ENCODE results near the gene LDHAL6A.
"Not testable (repeated sequence)": the region's sequence is repeated elsewhere in the genome, so short reads cannot be mapped to it uniquely, and the experiment has no call there.

The LDHAL6A gene

DNA sequence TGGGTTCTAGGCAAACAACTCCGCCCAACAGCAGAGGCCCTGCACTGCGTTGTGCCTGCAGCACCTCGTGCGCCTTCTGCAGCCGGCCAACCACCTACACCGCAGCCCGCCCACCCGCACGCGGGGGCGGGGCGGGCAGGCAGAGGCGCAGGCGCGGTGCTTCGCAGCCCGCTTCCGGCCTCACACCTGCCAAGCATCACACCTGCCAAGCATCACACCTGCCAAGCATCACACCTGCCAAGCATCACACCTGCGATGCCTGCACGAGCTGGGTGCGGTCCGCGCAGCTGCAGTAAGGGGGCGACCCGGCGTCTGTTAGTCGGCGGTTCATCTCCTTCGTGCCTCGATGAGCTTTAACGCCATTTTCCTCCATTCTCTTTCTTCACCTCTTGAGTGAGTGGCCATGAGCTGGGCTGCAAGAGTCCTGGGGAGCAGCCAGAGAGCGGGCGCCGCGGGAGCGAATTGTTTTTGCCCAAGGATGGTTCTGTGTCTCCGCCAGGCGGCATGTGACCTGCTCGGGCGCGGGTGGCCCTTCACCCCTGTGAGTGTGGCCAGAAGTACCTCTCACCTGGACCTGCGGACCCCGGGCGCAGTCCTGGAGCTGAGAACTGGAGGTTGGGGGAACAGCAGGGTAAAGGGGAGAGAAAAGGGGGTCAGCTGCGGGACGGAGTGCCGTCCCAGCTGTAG lies at the start of gene LDHAL6A:
Gene LDHAL6A (plus strand): TSS at position 171 of the 687 bp plus-strand sequence. CDS start 825 bp downstream, outside the sequence.
- no peak for DNase-seq (ENCODE audit: low read depth)

- DNase-seq (ENCODE audit: low read depth): not testable (repeated sequence)
These were observed 48.3 kb upstream of the LDHAL6A start for GRCh38 chr11:18407400-18407799.

DNA sequence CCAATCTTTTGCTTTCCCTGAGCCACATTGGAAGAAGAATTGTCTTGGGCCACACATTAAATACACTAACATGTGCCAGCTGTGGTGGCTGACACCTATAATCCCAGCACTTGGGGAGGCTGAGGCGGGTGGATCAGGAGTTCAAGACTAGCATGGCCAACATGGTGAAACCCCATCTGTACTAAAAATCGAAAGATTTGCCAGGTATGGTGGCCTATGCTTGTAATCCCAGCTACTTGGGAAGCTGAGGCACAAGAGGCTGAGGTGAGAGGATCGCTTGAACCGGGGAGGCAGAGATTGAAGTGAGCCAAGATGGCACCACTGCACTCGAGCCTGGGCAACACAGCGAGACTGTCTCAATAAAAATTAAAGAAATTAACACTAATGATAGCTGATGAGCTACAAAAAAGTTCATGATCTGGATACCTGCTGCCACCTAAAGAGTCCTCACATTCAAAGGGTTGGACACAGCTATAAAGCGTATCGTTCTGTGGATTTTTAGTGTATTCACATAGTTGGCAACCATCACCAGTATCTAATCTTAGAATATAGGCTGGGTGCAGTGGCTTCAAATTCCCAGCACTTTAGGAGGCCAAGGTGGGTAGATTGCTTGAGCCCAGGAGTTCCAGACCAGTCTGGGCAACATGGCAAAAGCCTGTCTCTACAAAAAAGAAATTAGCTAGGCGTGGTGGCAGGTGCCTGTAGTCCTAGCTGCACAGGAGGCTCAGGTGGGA lies 46.9 kb upstream of the LDHAL6A start:
- no peak for DNase-seq (ENCODE audit: low read depth)

DNA sequence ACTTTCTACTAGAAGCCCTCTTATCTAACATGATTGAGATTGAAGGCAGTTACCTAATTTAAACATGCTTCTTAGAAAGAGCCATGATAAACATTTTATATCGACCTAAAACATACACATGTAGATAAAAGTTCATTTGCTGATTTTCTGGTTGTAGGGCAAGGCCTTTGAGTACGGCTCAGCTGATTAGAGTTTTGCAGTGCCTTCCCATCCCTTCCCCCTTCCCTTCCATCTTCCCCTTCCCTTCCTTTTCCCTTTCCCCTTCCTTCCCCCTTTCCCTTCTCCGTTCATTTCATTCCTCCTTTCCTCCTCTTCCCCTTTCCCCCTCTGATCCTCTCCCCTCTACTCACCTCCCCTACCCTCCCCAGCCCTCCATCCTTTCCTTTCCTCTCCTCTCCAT lies 39.2 kb upstream of the LDHAL6A start:
- no peak for DNase-seq (ENCODE audit: low read depth)

DNA sequence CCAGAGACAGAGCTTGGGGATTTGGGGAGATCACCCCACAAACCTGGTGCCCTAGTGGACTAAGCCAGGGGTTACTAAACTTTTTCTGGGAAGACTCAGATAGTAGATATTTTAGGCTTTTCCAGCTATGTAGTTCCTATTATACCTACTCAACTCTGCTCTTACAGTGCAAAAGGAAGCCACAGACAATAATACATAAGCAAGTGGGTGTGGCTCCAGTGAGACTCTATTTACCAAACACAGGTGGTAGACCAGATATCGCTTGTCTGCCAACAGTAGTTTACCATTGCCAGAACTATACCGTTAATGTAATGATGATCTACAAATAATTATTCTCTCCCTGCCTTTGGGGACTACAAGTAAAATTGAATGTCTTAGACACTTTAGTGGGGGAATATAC lies 36.6 kb upstream of the LDHAL6A start:
- DNase-seq (ENCODE audit: low read depth): no peak

- DNase-seq (ENCODE audit: low read depth): no peak
These were observed 35.6 kb upstream of the LDHAL6A start for GRCh38 chr11:18420067-18420466.

DNA sequence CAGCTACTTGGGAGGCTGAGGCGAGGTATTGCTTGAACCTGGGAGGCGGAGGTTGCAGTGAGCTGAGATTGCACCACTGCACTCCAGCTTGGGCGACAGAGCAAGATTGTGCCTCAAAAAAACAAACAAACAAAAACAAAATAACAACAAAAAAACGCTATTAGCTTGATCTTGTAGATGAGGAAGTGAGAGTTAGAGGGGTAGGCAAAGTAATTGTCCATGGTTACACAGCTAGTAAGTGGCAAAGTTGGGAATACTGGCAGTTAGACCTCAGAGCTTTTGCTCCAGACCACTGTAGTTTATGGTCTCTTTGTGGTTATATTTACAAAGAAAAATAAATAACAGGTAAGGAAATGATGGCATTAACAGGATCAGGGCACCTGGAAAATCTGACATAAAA lies 28.4 kb upstream of the LDHAL6A start:
- no peak for DNase-seq (ENCODE audit: low read depth)

- DNase-seq (ENCODE audit: low read depth): no peak
These were observed 26.3 kb upstream of the LDHAL6A start for GRCh38 chr11:18429332-18429731.

- no peak for DNase-seq (ENCODE audit: low read depth)
These were observed 17.0 kb upstream of the LDHAL6A start for GRCh38 chr11:18438691-18439090.

DNA sequence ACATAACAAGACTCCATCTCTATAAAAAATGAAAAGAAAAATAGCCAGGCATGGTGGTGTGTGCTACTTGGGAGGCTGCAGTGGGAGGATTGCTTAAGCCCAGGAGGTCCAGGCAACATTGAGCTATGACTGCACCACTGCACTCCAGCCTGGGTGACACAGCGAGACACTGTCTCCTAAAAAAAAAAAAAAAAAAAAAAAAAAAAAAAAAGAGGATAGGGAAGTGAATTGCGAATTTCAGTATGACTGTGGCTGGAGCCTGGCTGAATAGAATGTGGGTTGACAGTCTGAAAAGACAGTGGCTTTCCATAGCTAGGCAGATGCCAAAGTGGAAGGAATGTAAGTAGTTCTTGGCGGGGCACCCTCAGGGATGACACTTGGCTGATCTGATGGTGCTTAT lies 6.4 kb upstream of the LDHAL6A start:
- DNase-seq (ENCODE audit: low read depth): no peak

DNA sequence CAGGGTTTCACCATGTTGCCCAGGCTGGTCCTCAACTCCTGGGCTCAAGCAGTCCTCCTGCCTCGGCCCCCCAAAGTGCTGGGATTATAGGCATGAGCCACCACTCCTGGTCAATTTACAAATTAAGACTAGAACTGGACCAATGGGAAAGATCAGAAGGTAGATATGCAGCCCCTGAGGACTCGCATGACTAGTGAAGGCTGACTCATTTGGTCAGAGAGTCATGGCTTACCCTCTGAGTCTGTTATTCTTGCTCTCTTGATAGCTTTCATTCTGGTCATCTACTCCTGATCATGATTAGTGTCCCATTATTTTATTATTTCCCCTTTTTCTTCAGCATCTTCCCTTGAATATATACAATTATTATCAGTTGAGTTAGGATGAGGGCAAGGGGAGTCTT lies 2.7 kb upstream of the LDHAL6A start:
- DNase-seq (ENCODE audit: low read depth): no peak

DNA sequence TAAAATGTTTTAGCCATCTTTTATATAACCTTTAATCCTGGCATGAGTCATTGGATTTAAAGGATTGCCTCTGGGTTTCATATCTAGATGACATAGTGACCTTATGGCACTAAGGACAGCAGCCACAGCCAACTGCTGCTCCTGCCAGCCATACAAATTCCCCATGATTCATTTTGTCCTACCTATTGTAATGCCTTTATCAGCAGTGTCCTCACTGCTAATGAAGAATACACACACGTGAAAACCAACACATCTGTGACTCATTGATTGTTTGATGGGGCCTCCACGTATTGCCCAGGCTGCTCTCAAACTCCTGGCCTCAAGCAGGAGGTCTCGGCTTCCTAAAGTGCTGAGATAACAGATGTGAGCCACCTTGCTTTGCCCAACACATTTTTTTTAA lies 1.8 kb downstream of the LDHAL6A start:
- DNase-seq (ENCODE audit: low read depth): no peak

DNA sequence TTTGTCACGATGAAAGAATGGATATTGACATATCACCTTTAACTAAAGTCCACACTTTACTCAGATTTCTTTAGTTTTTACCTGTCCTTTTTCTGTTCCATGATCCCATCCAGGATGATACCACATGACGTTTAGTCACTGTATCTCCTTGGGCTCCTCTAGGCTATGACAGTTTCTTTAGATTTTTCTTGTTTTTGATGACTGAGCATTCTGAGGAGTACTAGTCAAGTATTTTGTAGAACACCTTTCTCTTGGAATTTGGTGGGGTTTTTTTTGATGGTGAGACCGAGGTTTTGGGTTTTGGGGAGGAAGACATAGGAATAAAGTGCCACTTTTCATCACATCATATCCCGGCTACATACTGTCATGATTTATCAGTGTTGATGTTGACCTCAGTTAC lies 4.0 kb downstream of the LDHAL6A start:
- DNase-seq (ENCODE audit: low read depth): no peak

DNA sequence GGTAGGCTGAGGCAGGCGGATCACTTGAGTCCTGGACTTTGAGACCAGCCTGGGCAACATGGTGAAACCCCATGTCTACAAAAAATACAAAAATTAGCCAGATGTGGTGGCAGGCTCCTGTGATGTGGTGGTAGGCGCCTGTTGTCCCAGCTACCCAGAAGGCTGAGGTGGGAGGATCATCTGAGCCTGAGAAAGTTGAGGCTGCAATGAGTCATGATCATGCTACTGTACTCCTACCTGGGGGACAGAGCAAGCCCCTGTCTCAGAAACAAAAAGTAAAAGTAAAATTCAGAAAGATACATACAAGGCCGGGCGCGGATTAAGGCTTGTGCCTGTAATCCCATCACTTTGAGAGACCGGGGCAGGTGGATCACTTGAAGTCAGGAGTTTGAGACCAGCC lies 6.3 kb downstream of the LDHAL6A start:
- no peak for DNase-seq (ENCODE audit: low read depth)

DNA sequence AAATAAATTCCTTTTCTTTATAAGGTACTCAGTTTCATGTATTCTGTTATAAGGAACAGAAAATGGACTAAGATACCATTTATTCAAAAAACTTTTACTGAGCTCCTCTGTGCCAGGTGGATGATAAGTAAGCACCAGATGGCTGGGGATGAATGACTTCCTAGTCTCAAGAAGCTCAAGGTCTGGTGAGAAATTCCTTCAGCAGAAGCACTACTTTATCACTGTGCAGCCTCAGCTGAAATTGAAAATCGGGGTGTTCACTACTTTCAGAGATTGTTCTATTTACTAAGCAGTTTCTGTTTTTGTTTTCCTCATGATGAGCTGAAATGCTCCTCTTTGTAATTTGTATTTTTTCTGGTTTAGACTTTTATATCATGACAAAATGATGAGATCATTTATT lies 7.8 kb downstream of the LDHAL6A start:
- DNase-seq (ENCODE audit: low read depth): no peak

- no peak for DNase-seq (ENCODE audit: low read depth)
These were observed 10.7 kb downstream of the LDHAL6A start for GRCh38 chr11:18466402-18466801.

- DNase-seq (ENCODE audit: low read depth): no peak
These were observed 12.4 kb downstream of the LDHAL6A start for GRCh38 chr11:18468059-18468458.

- DNase-seq (ENCODE audit: low read depth): no peak
These were observed 13.3 kb downstream of the LDHAL6A start for GRCh38 chr11:18468961-18469360.

DNA sequence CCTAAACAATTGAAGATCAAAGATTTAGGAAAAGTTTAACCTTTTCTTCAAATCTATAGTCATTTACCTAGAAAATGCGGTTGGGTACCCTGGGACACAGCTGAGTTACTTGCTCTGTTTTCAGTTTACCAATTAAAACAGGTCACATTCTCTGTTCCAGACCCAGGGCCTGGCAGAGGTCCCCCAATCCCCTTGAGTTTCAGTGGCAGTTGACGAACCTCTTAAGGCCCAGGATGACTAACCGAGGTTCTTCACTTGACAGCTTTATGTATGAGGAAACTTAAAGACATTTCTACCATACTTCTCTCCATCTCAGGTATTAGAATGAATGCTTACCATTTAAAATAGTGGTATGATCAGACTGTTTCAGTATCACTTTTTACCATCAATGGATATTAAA lies 16.3 kb downstream of the LDHAL6A start:
- DNase-seq (ENCODE audit: low read depth): no peak

DNA sequence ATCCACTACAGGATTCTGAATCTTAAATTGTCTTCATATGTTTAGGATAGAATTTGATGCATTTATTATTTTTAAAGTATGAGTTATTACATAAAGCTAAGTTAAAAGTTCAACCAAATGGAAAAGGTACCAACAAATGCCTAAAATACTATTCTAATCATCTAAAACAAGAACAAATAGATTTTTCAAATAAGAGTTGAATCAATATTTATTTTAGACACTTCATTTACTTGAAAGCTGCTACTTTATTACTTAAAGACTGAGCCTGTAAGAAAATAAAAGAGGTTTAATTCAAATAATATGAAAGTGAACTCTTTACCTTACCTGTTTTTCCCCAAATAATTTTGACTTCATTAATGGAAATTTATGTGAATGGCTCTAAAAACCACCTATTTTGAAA lies 16.9 kb downstream of the LDHAL6A start:
- no peak for DNase-seq (ENCODE audit: low read depth)

GRCh38 chr11:18479063-18479462 lies 23.4 kb downstream of the LDHAL6A start:
- no peak for DNase-seq (ENCODE audit: low read depth)

DNA sequence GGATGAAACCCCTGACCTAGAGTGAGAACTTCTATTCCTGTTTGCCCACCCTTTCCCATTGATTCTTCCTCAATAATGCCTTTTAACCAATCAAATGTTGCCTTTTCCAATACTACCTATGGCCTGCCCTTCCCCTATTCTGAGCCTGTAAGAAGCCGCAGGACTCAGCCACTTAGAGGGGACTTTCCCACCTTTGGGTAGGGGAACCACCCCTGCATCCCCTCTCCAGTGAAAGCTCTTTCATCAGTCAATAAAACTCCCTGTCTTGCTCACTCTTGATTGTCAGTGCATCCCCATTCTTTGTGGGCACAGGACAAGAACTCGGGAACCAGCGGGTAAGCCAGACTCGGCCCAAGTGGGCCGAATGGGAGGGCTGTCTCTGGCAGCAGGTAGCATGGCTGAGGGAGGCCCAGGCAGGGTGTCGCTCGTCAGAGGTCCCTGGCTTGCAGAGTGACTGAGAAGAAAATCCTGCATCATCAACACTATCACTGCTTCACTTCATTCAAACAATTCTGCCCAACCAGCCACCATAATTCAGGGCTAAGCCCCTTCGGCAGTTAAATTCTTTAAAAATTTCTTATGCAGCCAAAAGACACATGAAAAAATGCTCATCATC lies 30.4 kb downstream of the LDHAL6A start:
- DNase-seq (ENCODE audit: low read depth): no peak

- peak; percentile 31 for DNase-seq (ENCODE audit: low read depth)
These were observed 34.7 kb downstream of the LDHAL6A start for GRCh38 chr11:18490319-18490718.
